PC-3 (cell line): ENCODE measurements around the gene UQCC2.

Experiments used
- EZH2 ChIP-seq: fragments of 300-600 bp; sonication (generic); IDR thresholded peaks from one replicate; pipeline ENCODE4 v1.6.1; 2017; ENCODE audit warnings: antibody characterized with exemption, mild to moderate bottlenecking, low read length; ENCODE audit not compliant: unreplicated experiment
- TF ChIP-seq, protein P1 (sequence below): fragments of 300-600 bp; sonication (generic); conservative IDR thresholded peaks from 2 replicates; pipeline ENCODE4 v1.5.1; 2017; ENCODE audit warnings: antibody characterized with exemption, low read depth, mild to moderate bottlenecking, low read length

DNA sequence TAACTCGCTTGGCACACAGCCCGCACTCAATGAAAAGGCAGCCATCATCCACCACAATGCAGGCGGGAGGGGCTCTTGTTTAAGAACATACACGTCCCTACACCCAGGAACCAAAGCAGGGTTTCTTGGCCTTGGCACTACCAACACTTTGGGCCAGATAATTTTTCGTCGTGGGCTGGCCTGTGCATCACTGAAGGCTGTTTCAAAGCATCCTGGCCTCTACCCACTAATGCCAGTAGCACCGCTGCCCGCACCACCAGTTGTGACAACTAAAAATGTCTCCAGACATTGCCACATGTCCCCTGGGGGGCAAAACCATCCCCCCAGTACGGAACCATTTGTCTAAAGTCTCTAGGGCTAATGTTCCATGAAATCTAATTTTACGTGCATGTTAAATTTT lies 13.0 kb downstream of the UQCC2 start:
- TF ChIP-seq, protein P1, sequence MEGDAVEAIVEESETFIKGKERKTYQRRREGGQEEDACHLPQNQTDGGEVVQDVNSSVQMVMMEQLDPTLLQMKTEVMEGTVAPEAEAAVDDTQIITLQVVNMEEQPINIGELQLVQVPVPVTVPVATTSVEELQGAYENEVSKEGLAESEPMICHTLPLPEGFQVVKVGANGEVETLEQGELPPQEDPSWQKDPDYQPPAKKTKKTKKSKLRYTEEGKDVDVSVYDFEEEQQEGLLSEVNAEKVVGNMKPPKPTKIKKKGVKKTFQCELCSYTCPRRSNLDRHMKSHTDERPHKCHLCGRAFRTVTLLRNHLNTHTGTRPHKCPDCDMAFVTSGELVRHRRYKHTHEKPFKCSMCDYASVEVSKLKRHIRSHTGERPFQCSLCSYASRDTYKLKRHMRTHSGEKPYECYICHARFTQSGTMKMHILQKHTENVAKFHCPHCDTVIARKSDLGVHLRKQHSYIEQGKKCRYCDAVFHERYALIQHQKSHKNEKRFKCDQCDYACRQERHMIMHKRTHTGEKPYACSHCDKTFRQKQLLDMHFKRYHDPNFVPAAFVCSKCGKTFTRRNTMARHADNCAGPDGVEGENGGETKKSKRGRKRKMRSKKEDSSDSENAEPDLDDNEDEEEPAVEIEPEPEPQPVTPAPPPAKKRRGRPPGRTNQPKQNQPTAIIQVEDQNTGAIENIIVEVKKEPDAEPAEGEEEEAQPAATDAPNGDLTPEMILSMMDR: no peak
- no peak for TF ChIP-seq EZH2
